ENCODE data around the gene SLC8A2.

The SLC8A2 gene

GRCh38 chr19:47456721-47457474 lies 14.8 kb downstream of the SLC8A2 start:
- no peak for DNase-seq

GRCh38 chr19:47450478-47450877 lies 21.2 kb downstream of the SLC8A2 start:
- no peak for DNase-seq

- no peak for DNase-seq
Measured at GRCh38 chr19:47448360-47448727, 23.3 kb downstream of the SLC8A2 start.

GRCh38 chr19:47447470-47448359 lies 24.0 kb downstream of the SLC8A2 start:
- DNase-seq = no peak

- DNase-seq = no peak
Measured at GRCh38 chr19:47446534-47447469, 24.9 kb downstream of the SLC8A2 start.

- no peak for DNase-seq
Measured at GRCh38 chr19:47445937-47446402, 25.7 kb downstream of the SLC8A2 start.

- DNase-seq = no peak
Measured at GRCh38 chr19:47445527-47445926, 26.2 kb downstream of the SLC8A2 start.

GRCh38 chr19:47444388-47444821 lies 27.3 kb downstream of the SLC8A2 start:
- DNase-seq = no peak

GRCh38 chr19:47443331-47443730 lies 28.4 kb downstream of the SLC8A2 start:
- DNase-seq = no peak

- DNase-seq = no peak
Measured at GRCh38 chr19:47438793-47439220, 32.9 kb downstream of the SLC8A2 start.

GRCh38 chr19:47437500-47437899 lies 34.2 kb downstream of the SLC8A2 start:
- DNase-seq = no peak

- peak; percentile 47 for DNase-seq
Measured at GRCh38 chr19:47436712-47437401, 34.8 kb downstream of the SLC8A2 start.

GRCh38 chr19:47435883-47436417 lies 35.7 kb downstream of the SLC8A2 start:
- DNase-seq = no peak

- DNase-seq = no peak
Measured at GRCh38 chr19:47435196-47435595, 36.5 kb downstream of the SLC8A2 start.

- DNase-seq = no peak
Measured at GRCh38 chr19:47434088-47434487, 37.6 kb downstream of the SLC8A2 start.

- no peak for DNase-seq
Measured at GRCh38 chr19:47433121-47433520, 38.6 kb downstream of the SLC8A2 start.

GRCh38 chr19:47432499-47432898 lies 39.2 kb downstream of the SLC8A2 start:
- DNase-seq = no peak

GRCh38 chr19:47432091-47432490 lies 39.6 kb downstream of the SLC8A2 start:
- DNase-seq = no peak

GRCh38 chr19:47430041-47430802 lies 41.5 kb downstream of the SLC8A2 start:
- no peak for DNase-seq

GRCh38 chr19:47429140-47429793 lies 42.4 kb downstream of the SLC8A2 start:
- DNase-seq = no peak
